Measurements from ENCODE around the gene ZNF735.

- TF ChIP-seq POLR2A (IDR thresholded peaks at IDR 0.05) (no peak), CTCF (IDR thresholded peaks at IDR 0.05) (no peak), POLR2AphosphoS5 (IDR thresholded peaks at IDR 0.05) (no peak), EP300 (IDR thresholded peaks at IDR 0.05; ENCODE audit: low read depth) (no peak)
Measured at GRCh38 chr7:64181586-64181985, 25.4 kb upstream of the ZNF735 start.
